CD4-positive, alpha-beta T cell treated with Interleukin-4 for 1 hour (primary cell): Measurements from ENCODE around the gene SSTR1.

ENCODE experiments used
- DNase-seq, 2 donors: peaks; one replicate each; pipeline ENCODE4 v3.0.0-alpha.2; 2020 to 2022

The SSTR1 gene

DNA sequence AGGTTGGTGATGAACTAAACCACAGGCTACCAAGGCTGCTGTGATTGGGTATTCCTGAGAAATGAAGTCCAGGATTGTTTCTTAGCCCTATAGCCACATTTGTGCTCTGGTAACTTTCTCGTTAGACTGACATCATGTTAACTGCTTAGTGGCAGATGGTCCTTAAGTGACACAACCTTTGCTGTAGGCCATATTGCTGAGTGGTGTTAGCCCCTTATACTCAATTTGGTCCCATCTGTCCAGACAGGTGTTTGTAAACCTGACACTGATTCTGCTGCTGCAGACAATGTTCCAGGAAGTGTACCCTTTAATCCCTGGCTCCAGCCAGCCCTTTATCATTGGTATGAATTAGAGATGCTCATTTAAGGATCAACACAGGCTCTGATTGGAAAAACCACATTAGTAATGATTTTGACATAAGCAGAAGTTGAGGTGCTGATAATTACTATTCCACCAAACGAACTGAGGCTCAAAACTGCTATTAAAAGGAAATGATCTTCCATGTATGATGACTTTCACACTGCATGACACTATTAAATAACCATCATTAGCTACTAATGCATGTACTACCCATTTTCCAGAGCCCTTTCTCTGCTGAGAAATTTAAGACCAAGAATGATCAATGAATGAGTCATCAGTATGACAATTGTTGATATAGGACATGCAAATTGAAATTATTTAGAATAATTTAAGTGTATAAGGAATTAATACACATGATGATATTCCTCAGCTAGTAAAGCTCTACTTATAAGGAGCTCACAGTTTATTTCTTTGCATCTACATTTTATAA, 3.6 kb upstream of the SSTR1 start:
- DNase-seq: no peak

- DNase-seq: no peak
These were observed 3.0 kb upstream of the SSTR1 start for GRCh38 chr14:38204719-38205115.

DNA sequence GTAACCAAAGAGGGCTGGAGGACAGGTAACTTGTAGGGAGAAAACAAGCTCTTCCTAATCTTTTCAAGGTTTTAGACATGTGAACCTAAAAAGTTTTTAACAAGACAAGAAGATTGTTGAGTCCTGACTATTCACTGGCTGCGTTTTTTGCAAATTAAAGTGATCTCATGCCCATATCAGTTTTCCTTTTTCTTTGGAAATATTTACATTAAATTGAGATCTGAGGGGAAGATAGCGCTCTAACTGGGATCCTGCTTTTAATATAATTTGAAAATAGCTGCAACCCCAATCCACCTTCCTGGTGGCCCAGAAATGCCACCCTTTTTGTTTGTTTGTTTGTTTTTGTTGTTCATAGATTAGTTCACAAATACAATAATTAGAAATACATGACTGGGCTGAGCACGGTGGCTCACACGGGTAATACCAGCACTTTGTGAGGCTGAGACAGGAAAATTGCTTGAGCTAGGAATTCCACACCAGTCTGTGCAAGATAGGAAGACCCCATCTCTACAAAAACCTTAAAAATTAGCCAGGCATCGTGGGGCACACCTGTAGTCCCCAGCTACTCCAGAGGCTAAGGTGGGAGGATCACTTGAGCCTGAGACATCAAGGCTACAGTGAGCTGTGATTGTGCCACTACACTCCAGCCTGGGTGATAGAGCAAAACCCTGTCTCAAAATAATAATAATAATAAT, 2.4 kb upstream of the SSTR1 start:
- no peak for DNase-seq

GRCh38 chr14:38205949-38206665, 1.6 kb upstream of the SSTR1 start:
- no peak for DNase-seq

DNA sequence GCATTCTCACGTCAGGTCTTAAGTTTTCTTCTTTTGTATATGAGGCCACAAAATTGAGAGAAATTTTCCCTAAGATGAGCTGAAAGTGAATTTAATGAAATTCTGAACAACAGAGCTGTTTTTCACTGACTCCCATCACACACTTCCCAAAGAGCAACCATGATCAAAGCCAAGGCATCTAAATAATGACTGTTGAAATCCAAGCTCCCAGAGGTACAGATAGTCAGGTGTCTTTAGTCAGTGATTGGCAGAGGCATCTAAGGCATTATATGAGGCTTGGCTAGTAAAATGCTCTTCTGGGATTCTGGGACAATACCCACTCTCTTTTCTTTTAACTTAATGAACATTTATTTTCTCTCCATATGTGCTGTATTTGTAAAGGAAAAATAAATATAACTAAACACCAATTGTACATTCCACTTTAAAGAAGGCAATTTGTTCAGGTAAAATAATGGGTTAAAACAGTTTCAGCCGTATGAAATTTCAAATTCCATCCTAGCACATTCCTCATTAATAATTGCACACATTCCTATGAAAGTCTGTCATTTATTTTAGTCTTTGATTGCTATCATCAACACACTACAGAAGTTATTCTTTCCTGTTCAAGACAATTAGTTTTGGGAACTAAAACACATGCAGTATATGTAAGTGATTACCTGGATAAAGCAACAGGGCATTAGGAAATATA, 871 bp upstream of the SSTR1 start:
- DNase-seq: no peak

- DNase-seq: no peak
These were observed 348 bp upstream of the SSTR1 start for GRCh38 chr14:38207377-38207735.

GRCh38 chr14:38208618-38209562, 1.2 kb downstream of the SSTR1 start:
- DNase-seq: no peak

DNA sequence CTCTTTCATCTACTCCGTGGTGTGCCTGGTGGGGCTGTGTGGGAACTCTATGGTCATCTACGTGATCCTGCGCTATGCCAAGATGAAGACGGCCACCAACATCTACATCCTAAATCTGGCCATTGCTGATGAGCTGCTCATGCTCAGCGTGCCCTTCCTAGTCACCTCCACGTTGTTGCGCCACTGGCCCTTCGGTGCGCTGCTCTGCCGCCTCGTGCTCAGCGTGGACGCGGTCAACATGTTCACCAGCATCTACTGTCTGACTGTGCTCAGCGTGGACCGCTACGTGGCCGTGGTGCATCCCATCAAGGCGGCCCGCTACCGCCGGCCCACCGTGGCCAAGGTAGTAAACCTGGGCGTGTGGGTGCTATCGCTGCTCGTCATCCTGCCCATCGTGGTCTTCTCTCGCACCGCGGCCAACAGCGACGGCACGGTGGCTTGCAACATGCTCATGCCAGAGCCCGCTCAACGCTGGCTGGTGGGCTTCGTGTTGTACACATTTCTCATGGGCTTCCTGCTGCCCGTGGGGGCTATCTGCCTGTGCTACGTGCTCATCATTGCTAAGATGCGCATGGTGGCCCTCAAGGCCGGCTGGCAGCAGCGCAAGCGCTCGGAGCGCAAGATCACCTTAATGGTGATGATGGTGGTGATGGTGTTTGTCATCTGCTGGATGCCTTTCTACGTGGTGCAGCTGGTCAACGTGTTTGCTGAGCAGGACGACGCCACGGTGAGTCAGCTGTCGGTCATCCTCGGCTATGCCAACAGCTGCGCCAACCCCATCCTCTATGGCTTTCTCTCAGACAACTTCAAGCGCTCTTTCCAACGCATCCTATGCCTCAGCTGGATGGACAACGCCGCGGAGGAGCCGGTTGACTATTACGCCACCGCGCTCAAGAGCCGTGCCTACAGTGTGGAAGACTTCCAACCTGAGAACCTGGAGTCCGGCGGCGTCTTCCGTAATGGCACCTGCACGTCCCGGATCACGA, 2.2 kb downstream of the SSTR1 start:
- no peak for DNase-seq

DNA sequence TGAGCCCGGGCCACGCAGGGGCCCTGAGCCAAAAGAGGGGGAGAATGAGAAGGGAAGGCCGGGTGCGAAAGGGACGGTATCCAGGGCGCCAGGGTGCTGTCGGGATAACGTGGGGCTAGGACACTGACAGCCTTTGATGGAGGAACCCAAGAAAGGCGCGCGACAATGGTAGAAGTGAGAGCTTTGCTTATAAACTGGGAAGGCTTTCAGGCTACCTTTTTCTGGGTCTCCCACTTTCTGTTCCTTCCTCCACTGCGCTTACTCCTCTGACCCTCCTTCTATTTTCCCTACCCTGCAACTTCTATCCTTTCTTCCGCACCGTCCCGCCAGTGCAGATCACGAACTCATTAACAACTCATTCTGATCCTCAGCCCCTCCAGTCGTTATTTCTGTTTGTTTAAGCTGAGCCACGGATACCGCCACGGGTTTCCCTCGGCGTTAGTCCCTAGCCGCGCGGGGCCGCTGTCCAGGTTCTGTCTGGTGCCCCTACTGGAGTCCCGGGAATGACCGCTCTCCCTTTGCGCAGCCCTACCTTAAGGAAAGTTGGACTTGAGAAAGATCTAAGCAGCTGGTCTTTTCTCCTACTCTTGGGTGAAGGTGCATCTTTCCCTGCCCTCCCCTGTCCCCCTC, 3.0 kb downstream of the SSTR1 start:
- no peak for DNase-seq

DNA sequence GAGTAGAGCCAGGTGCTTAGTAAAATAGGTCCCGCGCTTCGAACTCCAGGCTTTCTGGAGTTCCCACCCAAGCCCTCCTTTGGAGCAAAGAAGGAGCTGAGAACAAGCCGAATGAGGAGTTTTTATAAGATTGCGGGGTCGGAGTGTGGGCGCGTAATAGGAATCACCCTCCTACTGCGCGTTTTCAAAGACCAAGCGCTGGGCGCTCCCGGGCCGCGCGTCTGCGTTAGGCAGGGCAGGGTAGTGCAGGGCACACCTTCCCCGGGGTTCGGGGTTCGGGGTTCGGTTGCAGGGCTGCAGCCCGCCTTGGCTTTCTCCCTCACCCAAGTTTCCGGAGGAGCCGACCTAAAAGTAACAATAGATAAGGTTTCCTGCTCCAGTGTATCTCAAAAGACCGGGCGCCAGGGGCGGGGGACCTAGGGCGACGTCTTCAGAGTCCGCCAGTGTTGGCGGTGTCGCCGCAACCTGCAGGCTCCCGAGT, 3.6 kb downstream of the SSTR1 start:
- DNase-seq: no peak

DNA sequence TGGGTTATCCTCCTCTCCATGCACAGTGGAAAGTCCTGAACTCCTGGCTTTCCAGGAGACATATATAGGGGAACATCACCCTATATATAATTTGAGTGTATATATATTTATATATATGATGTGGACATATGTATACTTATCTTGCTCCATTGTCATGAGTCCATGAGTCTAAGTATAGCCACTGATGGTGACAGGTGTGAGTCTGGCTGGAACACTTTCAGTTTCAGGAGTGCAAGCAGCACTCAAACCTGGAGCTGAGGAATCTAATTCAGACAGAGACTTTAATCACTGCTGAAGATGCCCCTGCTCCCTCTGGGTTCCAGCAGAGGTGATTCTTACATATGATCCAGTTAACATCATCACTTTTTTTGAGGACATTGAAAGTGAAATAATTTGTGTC, 4.4 kb downstream of the SSTR1 start:
- no peak for DNase-seq

DNA sequence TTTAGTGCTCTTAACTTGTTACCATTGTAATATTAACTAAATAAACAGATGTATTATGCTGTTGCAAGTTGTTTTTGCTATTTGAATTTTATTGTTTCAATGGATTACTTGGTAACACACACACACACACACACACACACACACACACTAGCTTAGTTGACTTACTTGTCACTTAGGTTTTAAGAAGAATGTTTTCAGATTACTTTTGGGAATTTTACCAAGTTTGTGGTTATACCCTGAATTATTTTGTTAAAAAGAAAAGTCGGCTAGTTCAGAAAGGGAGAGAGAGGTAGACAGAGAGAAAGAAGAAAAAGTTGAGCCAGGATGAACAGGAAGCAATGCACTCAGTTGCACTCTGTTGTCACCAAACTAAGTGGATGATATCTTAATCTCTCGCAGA, 5.3 kb downstream of the SSTR1 start:
- no peak for DNase-seq

DNA sequence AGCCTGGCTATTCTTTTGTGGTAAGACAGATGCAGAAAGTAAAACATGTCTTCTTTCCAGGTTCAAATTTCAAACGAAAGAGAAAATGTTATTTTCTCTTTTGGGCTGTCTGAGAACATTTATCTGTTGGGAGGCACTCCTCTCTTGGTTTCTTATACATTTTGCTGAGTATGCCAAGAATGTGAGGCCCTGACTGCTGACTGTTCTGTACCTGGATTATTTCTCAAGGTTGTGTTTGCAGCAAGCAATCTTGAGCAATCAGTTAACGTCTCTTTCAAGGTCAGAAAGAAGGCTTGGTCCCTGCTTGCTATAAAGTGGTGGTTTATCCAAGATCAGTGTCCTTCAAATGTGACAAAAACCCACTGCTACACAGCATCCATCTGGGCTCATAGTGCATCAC, 9.8 kb downstream of the SSTR1 start:
- DNase-seq: no peak

DNA sequence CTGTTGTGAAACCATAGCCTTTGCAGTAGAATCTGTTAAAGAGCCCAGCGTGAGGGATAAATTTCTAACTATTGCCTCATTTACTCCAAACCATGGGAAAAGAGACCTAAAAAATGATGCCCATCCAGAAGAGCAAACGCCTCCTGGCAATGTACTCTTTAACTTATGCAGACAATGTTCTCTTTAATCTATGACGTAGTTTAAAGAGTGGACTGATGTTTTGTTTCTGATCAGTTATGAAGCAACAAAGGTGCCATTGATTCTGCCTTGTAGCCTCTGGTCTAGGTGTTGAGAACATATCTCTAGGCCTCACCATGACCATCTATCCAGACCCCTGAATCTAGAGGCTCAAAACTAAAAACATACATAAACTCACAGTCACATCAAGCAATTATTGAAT, 13.4 kb downstream of the SSTR1 start:
- no peak for DNase-seq

- DNase-seq: no peak
These were observed 16.6 kb downstream of the SSTR1 start for GRCh38 chr14:38224338-38224737.

GRCh38 chr14:38225946-38226345, 18.2 kb downstream of the SSTR1 start:
- no peak for DNase-seq

DNA sequence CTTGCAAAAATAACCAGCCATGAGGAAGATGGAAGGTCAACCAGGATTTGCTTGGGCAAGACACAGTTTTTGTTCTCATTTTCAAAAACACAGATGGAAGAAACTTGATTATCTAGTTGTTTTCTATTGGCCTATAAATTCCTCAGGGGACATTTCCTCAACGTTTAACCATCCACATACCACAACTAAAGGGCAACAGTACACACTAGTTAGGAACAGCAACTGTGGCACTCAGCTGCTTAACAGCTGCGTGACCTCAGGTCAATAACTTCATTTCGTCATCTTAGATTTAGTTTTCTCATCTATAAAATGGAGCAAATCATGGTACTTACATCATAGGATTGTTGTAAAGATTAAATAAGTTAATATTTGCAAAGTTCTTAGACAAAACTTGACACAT, 18.7 kb downstream of the SSTR1 start:
- DNase-seq: no peak

DNA sequence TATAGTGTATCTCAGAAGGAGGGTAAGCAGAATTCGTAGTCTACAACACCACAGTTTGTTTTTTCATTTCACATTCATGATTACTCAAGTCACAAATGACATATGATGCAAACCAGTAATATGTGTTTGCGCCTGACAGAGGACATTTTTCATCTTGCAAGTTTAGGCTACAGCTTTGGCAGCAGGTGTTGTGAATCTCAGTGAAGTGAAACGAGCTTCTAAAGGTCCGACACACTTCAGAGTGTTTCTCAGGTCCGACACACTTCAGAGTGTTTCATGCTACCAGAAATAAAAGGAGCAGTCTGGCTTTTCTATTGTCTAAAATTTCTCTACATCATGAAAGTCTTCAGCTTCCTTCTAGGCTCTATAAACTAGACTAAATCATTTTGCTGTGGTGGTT, 25.5 kb downstream of the SSTR1 start:
- no peak for DNase-seq

DNA sequence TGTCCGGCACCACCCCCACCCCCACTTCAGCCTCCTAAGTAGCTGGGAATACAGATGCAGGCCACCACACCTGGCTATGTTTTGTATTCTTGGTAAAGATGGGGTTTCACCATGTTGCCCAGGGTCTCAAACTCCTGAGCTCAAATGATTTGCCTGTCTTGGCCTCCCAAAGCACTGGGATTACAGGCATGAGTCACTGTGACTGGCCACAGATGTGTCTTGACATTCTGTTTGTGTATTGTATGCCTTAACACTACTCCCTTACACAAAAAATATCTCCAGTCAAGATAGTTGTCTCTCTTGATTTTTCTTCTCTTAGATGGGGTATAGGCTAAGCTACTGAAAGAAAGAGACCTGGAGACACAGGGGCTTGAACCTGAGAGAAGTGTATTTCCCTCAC, 30.6 kb downstream of the SSTR1 start:
- DNase-seq: no peak

GRCh38 chr14:38238878-38239277, 31.2 kb downstream of the SSTR1 start:
- DNase-seq: no peak
